PC-3 (cell line): Measurements from ENCODE around the gene SEMA5A.

Source experiments
- EZH2 ChIP-seq: fragments of 300-600 bp; sonication (generic); IDR thresholded peaks from one replicate; pipeline ENCODE4 v1.6.1; 2017; ENCODE audit warnings: antibody characterized with exemption, mild to moderate bottlenecking, low read length; ENCODE audit not compliant: unreplicated experiment
- TF ChIP-seq, protein P1 (sequence below): fragments of 300-600 bp; sonication (generic); conservative IDR thresholded peaks from 2 replicates; pipeline ENCODE4 v1.5.1; 2017; ENCODE audit warnings: antibody characterized with exemption, low read depth, mild to moderate bottlenecking, low read length

- TF ChIP-seq EZH2, result no peak
- TF ChIP-seq, protein P1, sequence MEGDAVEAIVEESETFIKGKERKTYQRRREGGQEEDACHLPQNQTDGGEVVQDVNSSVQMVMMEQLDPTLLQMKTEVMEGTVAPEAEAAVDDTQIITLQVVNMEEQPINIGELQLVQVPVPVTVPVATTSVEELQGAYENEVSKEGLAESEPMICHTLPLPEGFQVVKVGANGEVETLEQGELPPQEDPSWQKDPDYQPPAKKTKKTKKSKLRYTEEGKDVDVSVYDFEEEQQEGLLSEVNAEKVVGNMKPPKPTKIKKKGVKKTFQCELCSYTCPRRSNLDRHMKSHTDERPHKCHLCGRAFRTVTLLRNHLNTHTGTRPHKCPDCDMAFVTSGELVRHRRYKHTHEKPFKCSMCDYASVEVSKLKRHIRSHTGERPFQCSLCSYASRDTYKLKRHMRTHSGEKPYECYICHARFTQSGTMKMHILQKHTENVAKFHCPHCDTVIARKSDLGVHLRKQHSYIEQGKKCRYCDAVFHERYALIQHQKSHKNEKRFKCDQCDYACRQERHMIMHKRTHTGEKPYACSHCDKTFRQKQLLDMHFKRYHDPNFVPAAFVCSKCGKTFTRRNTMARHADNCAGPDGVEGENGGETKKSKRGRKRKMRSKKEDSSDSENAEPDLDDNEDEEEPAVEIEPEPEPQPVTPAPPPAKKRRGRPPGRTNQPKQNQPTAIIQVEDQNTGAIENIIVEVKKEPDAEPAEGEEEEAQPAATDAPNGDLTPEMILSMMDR, result no peak
These were observed 490.9 kb downstream of the SEMA5A start for GRCh38 chr5:9054821-9055589.
